Stimulated activated CD4-positive, alpha-beta T cell treated with anti-CD3 and anti-CD28 coated beads, Interleukin-4, amount 100 ng/mL, for 4 hours (primary cell): ENCODE data around the gene PMFBP1.
A peak's percentile ranks its signal among the peaks of the same experiment; 100 is the strongest.

Source experiments
- DNase-seq, 2 experiments: peaks; one replicate each; pipeline ENCODE4 v3.0.0-alpha.2; 2020

The PMFBP1 gene

GRCh38 chr16:72129976-72130656, 41.8 kb downstream of the PMFBP1 start:
- DNase-seq = no peak

GRCh38 chr16:72128701-72129100, 43.3 kb downstream of the PMFBP1 start:
- no peak for DNase-seq

- DNase-seq = no peak
Observed at GRCh38 chr16:72126429-72126765, 45.6 kb downstream of the PMFBP1 start.

- DNase-seq = no peak
Observed at GRCh38 chr16:72125635-72126428, 46.1 kb downstream of the PMFBP1 start.

- peak; percentile 33 to 55 for DNase-seq
Observed at GRCh38 chr16:72124761-72125634, 47.0 kb downstream of the PMFBP1 start.

- DNase-seq = no peak
Observed at GRCh38 chr16:72124148-72124547, 47.8 kb downstream of the PMFBP1 start.

GRCh38 chr16:72123426-72123825, 48.5 kb downstream of the PMFBP1 start:
- no peak for DNase-seq

GRCh38 chr16:72122916-72123315, 49.0 kb downstream of the PMFBP1 start:
- no peak for DNase-seq

GRCh38 chr16:72122308-72122707, 49.6 kb downstream of the PMFBP1 start:
- no peak for DNase-seq

GRCh38 chr16:72120026-72120425, 51.9 kb downstream of the PMFBP1 start:
- no peak for DNase-seq

- no peak for DNase-seq
Observed at GRCh38 chr16:72113616-72113945, 58.4 kb downstream of the PMFBP1 start.

- no peak for DNase-seq
Observed at GRCh38 chr16:72112906-72113615, 58.9 kb downstream of the PMFBP1 start.

- DNase-seq = no peak
Observed at GRCh38 chr16:72112452-72112792, 59.5 kb downstream of the PMFBP1 start.

GRCh38 chr16:72111657-72112451, 60.1 kb downstream of the PMFBP1 start:
- DNase-seq = no peak

GRCh38 chr16:72110662-72111615, 61.0 kb downstream of the PMFBP1 start:
- no peak for DNase-seq

- no peak for DNase-seq
Observed at GRCh38 chr16:72109966-72110530, 61.9 kb downstream of the PMFBP1 start.

GRCh38 chr16:72109300-72109699, 62.7 kb downstream of the PMFBP1 start:
- no peak for DNase-seq

GRCh38 chr16:72108353-72109102, 63.4 kb downstream of the PMFBP1 start:
- DNase-seq = no peak

- DNase-seq = no peak
Observed at GRCh38 chr16:72107371-72107770, 64.6 kb downstream of the PMFBP1 start.

- no peak for DNase-seq
Observed at GRCh38 chr16:72105978-72106377, 66.0 kb downstream of the PMFBP1 start.
